Measurements from ENCODE around the gene IRAK1.

Gene IRAK1

GRCh38 chrX:154039577-154039976 is 19.9 kb upstream of the IRAK1 start:
- Histone ChIP-seq H3K27ac (peak overlapping the region; percentile 86), H3K36me3 (replicated peaks) (no peaks in the 10 kb centered on the region), H3K27me3 (replicated peaks) (no peaks in the 10 kb centered on the region), H3K4me3 (ENCODE audit: low read depth, low read length) (no peak overlapping the region)
- in situ Hi-C loops (cut with HindIII; ENCODE audit: low pct_ligation_motif_present, low sequenced_read_pairs), result no loop called here
- no peak for TF ChIP-seq CTCF (IDR thresholded peaks at IDR 0.05; ENCODE audit: low read depth, low read length, missing control alignments)
- no peak for DNase-seq

GRCh38 chrX:154038656-154039055 is 19.0 kb upstream of the IRAK1 start:
- Histone ChIP-seq H3K27me3 (replicated peaks) (no peaks in the 10 kb centered on the region), H3K27ac (no peak overlapping the region), H3K4me3 (ENCODE audit: low read depth, low read length) (no peak overlapping the region), H3K36me3 (replicated peaks) (no peaks in the 10 kb centered on the region)
- TF ChIP-seq CTCF (IDR thresholded peaks at IDR 0.05; ENCODE audit: low read depth, low read length, missing control alignments), result no peak
- in situ Hi-C loops (cut with HindIII; ENCODE audit: low pct_ligation_motif_present, low sequenced_read_pairs), result no loop called here
- no peak for DNase-seq

DNA sequence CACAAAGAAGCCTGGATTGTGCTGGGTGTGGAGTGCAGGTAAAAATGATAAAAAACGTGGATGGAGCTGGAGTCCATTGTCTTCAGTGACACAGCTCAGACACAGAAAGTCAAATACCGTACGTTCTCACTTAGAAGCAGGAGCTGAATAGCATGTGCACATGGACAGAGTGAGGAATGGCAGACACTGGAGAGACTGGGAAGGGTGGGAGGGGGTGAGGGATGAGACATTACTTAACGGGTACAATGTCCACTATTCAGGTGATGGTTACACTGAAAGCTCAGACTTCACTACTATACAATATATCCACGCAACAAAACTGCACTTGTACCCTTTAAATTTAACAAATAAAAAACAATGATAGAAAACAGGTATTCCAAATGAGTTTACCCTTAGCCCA is 18.1 kb upstream of the IRAK1 start:
- DNase-seq, result no peak
- no peak overlapping the region for H3K4me3 ChIP-seq (ENCODE audit: low read depth, low read length)
- in situ Hi-C loops (cut with HindIII; ENCODE audit: low pct_ligation_motif_present, low sequenced_read_pairs), result no loop called here
- no peaks in the 10 kb centered on the region for H3K27me3 ChIP-seq (replicated peaks)
- no peak overlapping the region for H3K27ac ChIP-seq
- no peak for TF ChIP-seq CTCF (IDR thresholded peaks at IDR 0.05; ENCODE audit: low read depth, low read length, missing control alignments)
- no peaks in the 10 kb centered on the region for H3K36me3 ChIP-seq (replicated peaks)

GRCh38 chrX:154036513-154036912 is 16.8 kb upstream of the IRAK1 start:
- Histone ChIP-seq H3K27me3 (replicated peaks) (no peaks in the 10 kb centered on the region), H3K27ac (no peak overlapping the region), H3K4me3 (ENCODE audit: low read depth, low read length) (no peak overlapping the region), H3K36me3 (replicated peaks) (no peaks in the 10 kb centered on the region)
- in situ Hi-C loops (cut with HindIII; ENCODE audit: low pct_ligation_motif_present, low sequenced_read_pairs), result no loop called here
- DNase-seq, result no peak
- TF ChIP-seq CTCF (IDR thresholded peaks at IDR 0.05; ENCODE audit: low read depth, low read length, missing control alignments), result no peak

DNA sequence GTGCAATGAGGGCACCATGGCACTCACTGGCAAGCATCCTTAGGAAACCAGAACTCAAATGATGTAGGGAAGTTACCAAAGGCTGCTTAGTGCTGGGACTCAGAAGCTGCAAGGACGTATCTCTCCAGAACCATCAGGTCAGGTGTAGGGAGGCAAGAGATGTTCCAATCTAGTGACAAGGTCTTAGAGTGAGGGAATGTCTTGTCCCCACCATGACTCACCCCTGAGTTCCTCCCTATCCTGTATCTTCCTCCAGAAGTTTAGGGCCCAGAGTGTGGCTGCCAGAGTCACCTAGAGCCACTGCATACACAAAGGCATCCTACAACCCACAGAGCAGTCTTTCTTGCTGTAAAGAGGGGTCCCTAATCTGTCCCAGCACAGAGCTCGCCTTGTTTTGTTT is 14.1 kb upstream of the IRAK1 start:
- in situ Hi-C loops (cut with HindIII; ENCODE audit: low pct_ligation_motif_present, low sequenced_read_pairs), result no loop called here
- no peaks in the 10 kb centered on the region for H3K36me3 ChIP-seq (replicated peaks)
- no peak for DNase-seq

More for the DNA sequence above, 14.1 kb upstream of the IRAK1 start:
- H3K27me3 ChIP-seq (replicated peaks), result no peaks in the 10 kb centered on the region
- no peak overlapping the region for H3K27ac ChIP-seq
- no peak overlapping the region for H3K4me3 ChIP-seq (ENCODE audit: low read depth, low read length)
- TF ChIP-seq CTCF (IDR thresholded peaks at IDR 0.05; ENCODE audit: low read depth, low read length, missing control alignments), result no peak
